K562 treated with DMSO at 1 percent for 4 hours (cell line): ENCODE measurements around the gene SDHD. TPM values are rescaled to one million over a fixed set of nuclear protein-coding genes. Genes with fewer than 3 reads are reported as not detected.

Experiments used
- total RNA-seq: library from RNA; unstranded; fragments of 300-600 nt; gene quantifications from 2 replicates; pipeline ENCODE4 v1.2.3, GENCODE V29; 2022; ENCODE audit not compliant: insufficient read depth

Gene SDHD
- total RNA-seq = 96.8 and 108 TPM in 2 replicates

DNA sequence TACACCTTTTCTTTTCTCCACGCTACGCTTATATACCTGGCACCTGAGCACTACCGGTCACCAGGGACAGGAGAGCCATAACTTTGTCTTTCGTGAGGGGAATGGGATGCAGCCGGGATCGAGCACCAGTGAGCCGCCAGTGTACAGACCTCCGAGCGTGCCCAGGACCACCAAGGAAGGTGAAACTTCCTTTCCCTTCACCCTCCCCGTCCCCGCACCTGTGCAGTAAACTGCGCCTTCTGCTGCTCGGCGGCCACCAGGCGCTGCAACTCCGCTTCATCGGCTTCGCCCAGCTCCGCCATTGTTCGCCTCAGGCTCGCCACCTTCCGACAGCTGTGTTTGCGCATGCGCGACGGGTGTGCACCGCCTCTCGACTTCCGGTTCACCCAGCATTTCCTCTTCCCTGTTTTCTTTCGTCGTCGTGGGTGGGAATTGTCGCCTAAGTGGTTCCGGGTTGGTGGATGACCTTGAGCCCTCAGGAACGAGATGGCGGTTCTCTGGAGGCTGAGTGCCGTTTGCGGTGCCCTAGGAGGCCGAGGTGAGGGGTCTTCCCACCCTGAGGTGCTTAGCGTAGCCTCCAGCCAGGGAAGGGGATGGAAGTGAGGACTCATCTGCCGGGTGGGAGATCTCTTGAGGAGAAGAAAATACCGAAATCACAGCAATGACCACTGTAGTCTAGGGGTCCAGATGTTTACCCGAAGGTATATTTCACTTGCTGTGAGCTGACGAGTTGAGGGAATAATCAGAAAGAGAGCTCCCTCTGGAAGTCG, at the start of gene SDHD, which contains the start of gene TIMM8B:
Gene SDHD (plus strand): TSS at position 452 of the 770 bp plus-strand sequence. CDS start 35 bp downstream, at position 487.
Gene TIMM8B (minus strand): TSS at position 335 of the 770 bp plus-strand sequence. CDS start 33 bp downstream, at position 302.

DNA sequence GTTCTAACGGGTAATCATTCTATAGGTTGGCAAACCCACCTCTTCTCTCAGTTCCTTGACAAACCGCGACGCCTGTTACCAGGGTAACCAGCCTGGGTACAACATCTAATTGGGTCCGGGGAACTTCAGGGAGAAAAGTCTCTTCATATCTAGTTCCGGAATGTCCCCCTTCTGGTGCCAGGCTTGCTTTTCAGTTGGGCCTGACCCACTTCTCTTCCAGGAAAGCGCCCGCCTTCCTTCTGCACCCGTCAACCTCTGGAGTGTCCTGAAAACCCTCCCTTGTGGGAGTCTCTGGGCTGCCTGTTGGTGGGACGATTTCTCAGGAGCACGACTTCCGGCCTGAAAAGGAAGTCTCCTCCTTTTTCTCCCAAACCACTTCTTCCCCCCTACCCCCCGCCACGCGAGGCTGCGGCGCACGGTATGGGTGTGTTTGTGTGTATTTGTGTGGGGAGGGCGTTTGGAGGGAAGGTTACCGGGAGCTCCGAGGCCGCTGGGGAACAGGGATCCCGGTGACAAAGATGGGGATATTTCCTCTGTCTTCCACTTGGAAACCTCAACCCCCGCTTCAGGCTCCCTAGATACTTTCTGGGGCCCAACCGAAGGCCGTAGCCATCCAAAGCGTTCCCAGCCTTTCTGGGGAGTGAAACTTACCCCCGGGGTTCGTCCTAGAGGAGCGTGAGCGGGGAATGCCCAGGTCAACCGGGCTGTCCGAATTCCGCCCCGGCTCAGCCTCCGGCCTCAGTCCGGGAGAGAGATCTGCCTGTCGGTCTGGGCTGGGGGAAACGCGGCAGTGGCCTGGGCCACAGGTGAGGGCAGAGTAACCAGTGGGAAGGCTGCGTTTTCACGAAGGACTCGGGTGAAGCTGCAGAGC, 12.5 kb upstream of the SDHD start, which contains the start of the genes NKAPD1 and PIH1D2:
Gene NKAPD1 (plus strand): TSS at position 359 of the 871 bp plus-strand sequence. CDS start 1,276 bp downstream, outside the sequence.
Gene PIH1D2 (minus strand): TSS at position 77 of the 871 bp plus-strand sequence. CDS start 843 bp downstream, outside the sequence.

Other genes with a start within 250 kb of the SDHD start
- 13.7 and 16.7 TPM in 2 replicates for gene ALG9, start 215.3 kb upstream of the SDHD start, total RNA-seq
- gene FDXACB1, start 207.7 kb upstream of the SDHD start, total RNA-seq = 0.74 and 0.84 TPM in 2 replicates
- 23.6 and 32.1 TPM in 2 replicates for gene CFAP68, start 207.3 kb upstream of the SDHD start, total RNA-seq
- not detected in 2 replicates for gene CRYAB, start 175.1 kb upstream of the SDHD start, total RNA-seq
- not detected in 2 replicates for gene HSPB2, start 174.1 kb upstream of the SDHD start, total RNA-seq
- 0.71 TPM in 1 of 2 replicates, not detected in the other for gene C11orf52, start 168.0 kb upstream of the SDHD start, total RNA-seq
- 1.4 and 1.9 TPM in 2 replicates for gene DIXDC1, start 149.5 kb upstream of the SDHD start, total RNA-seq
- gene DLAT, start 61.5 kb upstream of the SDHD start, total RNA-seq = 35.0 and 35.8 TPM in 2 replicates
- 1.2 TPM in 1 of 2 replicates, not detected in the other for gene PIH1D2, start 12.9 kb upstream of the SDHD start, total RNA-seq
- gene NKAPD1, start 12.6 kb upstream of the SDHD start, total RNA-seq = 13.3 and 13.5 TPM in 2 replicates
- 45.8 and 65.1 TPM in 2 replicates for gene TIMM8B, start 117 bp upstream of the SDHD start, total RNA-seq
- 19.1 and 23.1 TPM in 2 replicates for gene IL18, start 77.2 kb downstream of the SDHD start, total RNA-seq
- gene TEX12, start 80.5 kb downstream of the SDHD start, total RNA-seq = not detected in 2 replicates
- 2.0 TPM in 1 of 2 replicates, not detected in the other for gene BCO2, start 88.6 kb downstream of the SDHD start, total RNA-seq
- 12.3 and 12.5 TPM in 2 replicates for gene PTS, start 139.6 kb downstream of the SDHD start, total RNA-seq
- not detected in 2 replicates for gene PLET1, start 174.0 kb downstream of the SDHD start, total RNA-seq